Measurements from ENCODE around the gene IGFBP6. TPM values are rescaled to one million over a fixed set of nuclear protein-coding genes. Genes with fewer than 3 reads are reported as not detected.

IGFBP6 gene
- total RNA-seq, 2 experiments from 2014 or later = 1.8 to 1.9 TPM

DNA sequence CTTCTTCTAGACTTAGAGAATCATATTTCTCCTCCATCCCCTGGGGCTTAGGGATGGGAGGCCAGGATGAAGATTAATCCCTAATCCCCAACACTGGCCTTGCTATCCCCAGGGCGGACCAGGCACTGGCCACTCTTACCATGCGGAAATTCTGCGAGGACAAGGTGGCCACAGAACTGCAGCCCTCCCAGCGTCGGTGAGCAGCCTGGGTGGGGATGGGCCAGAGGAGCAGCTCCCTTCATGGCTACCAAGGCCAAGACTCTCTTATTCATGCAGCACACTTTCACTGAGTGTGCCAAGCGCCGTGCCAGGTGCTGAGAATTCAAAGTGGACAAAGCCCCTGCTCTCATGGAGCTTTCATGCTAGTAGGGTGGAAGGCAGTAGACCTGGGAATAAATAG lies 40.6 kb upstream of the IGFBP6 start:
- ChIA-PET CTCF (interaction anchor here (2.8 to 7.5 kb wide), 2 partner anchors 9 to 10 kb away, joined by 10 to 56 read pairs; no protein-coding TSS in a partner anchor), POLR2A (no interaction called here)

DNA sequence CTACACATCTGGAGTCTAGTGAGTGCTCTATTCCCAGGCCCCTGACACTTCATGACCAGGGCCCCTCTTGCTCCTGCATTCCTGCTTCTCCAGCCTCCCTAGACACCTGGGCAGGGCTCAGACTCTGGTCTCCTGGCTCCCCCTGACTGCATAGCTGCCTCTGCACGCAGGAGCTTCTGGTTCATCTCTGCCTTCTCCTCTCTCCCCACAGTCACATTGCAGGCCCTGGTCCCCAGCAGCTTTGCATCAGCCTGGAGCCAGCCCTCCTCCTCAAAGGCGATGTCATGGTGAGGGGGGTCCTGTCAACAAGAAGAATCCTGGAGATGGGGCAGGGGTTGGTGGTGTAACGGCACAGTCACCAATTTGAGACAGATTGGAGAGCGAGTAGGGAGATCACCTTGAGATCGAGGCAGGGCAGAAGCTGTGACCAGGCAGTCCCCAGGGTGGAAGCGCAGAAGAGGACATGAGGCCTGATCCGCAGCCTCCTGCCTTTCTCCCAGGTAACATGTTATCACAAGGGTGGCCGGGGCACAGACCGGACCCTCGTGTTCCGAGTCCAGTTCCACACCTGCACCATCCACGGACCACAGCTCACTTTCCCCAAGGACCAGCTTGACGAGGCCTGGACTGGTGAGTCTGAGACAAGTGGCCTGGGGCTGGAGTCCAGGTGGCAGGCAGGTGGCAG lies 39.5 kb upstream of the IGFBP6 start:
- ChIA-PET CTCF (interaction anchor here (0.6 to 2.8 kb wide), 4 partner anchors 9 to 379 kb away, joined by 3 to 10 read pairs (median 4); no protein-coding TSS in a partner anchor), POLR2A (interaction anchor here (0.5 kb wide), 1 partner anchor 14 kb away, joined by 4 read pairs; no protein-coding TSS in a partner anchor)

DNA sequence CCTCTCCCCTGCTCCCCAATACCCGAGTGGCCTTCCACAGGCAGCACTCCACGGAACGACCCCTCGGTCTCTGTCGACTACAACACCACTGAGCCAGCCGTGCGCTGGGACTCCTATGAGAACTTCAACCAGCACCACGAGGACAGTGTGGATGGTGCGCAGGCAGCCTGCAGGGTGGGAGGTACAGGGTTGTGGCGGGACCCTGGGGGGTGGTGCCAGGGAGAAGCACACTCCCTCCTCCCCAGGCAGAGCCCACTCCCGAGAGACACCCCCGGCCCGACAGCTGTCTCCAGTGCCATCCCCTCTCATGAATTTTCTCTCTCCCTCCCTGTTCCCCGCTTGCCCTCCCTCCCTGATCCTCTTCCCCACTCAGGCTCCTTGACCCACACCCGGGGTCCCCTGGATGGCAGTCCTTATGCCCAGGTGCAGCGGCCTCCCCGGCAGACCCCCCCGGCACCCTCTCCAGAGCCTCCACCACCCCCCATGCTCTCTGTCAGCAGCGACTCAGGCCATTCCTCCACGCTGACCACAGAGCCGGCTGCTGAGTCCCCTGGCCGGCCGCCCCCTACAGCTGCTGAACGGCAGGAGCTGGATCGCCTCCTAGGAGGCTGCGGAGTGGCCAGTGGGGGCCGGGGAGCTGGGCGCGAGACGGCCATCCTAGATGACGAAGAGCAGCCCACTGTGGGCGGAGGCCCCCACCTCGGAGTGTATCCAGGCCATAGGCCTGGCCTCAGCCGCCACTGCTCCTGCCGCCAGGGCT lies 38.6 kb upstream of the IGFBP6 start:
- ChIA-PET POLR2A (interaction anchor here (0.5 kb wide), 1 partner anchor 25 kb away, joined by 4 read pairs; no protein-coding TSS in a partner anchor), CTCF (interaction anchor here (0.6 to 1.4 kb wide), 2 partner anchors 40 to 378 kb away, joined by 3 to 4 read pairs; no protein-coding TSS in a partner anchor)

DNA sequence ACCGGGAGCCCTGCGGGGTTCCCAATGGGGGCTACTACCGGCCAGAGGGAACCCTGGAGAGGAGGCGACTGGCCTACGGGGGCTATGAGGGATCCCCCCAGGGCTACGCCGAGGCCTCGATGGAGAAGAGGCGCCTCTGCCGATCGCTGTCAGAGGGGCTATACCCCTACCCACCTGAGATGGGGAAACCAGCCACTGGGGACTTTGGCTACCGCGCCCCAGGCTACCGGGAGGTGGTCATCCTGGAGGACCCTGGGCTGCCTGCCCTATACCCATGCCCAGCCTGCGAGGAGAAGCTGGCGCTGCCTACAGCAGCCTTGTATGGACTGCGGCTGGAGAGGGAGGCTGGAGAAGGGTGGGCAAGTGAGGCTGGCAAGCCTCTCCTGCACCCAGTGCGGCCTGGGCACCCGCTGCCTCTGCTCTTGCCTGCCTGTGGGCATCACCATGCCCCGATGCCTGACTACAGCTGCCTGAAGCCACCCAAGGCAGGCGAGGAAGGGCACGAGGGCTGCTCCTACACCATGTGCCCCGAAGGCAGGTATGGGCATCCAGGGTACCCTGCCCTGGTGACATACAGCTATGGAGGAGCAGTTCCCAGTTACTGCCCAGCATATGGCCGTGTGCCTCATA lies 37.9 kb upstream of the IGFBP6 start:
- ChIA-PET POLR2A (interaction anchor here (0.5 kb wide), 1 partner anchor 24 kb away, joined by 4 read pairs; no protein-coding TSS in a partner anchor), CTCF (interaction anchor here (0.9 to 2.9 kb wide), 3 partner anchors 12 to 40 kb away, joined by 3 to 14 read pairs (median 4); no protein-coding TSS in a partner anchor)

DNA sequence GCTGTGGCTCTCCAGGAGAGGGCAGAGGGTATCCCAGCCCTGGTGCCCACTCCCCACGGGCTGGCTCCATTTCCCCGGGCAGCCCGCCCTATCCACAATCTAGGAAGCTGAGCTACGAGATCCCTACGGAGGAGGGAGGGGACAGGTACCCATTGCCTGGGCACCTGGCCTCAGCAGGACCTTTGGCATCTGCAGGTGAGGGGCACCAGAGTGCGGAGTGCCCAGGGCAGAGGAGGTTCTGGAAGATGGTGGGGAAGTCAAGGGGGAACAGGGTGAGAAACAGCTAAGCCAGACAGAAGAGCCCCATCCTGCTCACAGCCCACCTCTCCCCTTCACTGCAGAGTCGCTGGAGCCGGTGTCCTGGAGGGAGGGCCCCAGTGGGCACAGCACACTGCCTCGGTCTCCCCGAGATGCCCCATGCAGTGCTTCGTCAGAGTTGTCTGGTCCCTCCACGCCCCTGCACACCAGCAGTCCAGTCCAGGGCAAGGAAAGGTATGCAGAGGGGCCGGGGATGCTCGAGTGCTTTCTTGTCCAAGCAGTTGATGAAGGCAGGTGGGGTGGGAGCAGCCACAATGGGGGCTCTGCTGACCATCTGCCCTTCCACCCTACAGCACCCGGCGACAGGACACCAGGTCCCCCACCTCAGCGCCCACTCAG lies 37.3 kb upstream of the IGFBP6 start:
- POLR2A ChIA-PET = no interaction called here
- CTCF ChIA-PET = interaction anchor here (0.9 to 2.9 kb wide), 2 partner anchors 12 to 13 kb away, joined by 4 to 14 read pairs; no protein-coding TSS in a partner anchor

DNA sequence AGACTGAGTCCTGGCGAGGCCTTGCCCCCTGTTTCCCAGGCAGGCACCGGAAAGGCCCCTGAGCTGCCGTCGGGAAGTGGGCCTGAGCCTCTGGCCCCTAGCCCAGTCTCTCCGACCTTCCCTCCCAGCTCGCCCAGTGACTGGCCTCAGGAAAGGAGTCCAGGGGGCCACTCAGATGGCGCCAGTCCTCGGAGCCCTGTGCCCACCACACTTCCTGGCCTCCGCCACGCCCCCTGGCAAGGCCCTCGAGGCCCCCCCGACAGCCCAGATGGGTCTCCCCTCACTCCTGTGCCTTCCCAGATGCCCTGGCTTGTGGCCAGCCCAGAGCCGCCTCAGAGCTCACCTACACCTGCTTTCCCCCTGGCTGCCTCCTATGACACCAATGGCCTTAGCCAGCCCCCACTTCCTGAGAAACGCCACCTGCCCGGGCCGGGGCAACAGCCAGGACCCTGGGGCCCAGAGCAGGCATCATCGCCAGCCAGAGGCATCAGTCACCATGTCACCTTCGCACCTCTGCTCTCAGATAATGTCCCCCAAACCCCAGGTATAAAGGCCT lies 36.7 kb upstream of the IGFBP6 start:
- CTCF ChIA-PET = interaction anchor here (0.9 to 11.7 kb wide), 3 partner anchors 11 to 40 kb away, joined by 4 to 179 read pairs (median 14); partner anchors contain the start of genes IGFBP6 and SOAT2
- POLR2A ChIA-PET = no interaction called here

DNA sequence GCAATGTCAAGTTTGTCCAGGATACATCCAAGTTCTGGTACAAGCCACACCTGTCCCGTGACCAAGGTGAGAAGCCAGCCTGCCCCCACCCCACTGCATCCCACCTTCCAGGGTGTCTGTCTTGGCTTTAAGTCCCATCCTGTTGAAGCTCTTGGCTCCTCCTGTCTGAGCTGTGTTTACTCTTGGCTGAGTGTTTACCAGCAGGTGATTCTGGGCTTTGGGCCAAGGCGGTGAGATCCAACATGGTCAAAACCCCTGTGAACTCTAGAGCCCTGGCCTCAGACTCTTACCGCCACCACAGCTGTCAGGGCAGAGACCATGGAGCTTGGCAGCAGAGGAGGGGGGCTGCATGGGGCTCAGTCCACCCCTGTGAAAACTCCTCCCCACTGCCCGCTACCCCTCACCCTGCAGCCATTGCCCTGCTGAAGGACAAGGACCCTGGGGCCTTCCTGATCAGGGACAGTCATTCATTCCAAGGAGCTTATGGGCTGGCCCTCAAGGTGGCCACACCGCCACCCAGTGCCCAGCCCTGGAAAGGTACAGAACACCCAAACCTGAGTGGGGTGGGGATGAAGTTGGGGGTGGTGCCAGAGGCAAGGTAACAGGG lies 36.0 kb upstream of the IGFBP6 start:
- CTCF ChIA-PET = interaction anchor here (2.9 to 11.7 kb wide), 2 partner anchors 14 to 39 kb away, joined by 14 to 179 read pairs; partner anchors contain the start of genes IGFBP6 and SOAT2
- POLR2A ChIA-PET = interaction anchor here (0.9 kb wide), 1 partner anchor 18 kb away, joined by 3 read pairs; the partner anchor contains the start of gene SPRYD3

DNA sequence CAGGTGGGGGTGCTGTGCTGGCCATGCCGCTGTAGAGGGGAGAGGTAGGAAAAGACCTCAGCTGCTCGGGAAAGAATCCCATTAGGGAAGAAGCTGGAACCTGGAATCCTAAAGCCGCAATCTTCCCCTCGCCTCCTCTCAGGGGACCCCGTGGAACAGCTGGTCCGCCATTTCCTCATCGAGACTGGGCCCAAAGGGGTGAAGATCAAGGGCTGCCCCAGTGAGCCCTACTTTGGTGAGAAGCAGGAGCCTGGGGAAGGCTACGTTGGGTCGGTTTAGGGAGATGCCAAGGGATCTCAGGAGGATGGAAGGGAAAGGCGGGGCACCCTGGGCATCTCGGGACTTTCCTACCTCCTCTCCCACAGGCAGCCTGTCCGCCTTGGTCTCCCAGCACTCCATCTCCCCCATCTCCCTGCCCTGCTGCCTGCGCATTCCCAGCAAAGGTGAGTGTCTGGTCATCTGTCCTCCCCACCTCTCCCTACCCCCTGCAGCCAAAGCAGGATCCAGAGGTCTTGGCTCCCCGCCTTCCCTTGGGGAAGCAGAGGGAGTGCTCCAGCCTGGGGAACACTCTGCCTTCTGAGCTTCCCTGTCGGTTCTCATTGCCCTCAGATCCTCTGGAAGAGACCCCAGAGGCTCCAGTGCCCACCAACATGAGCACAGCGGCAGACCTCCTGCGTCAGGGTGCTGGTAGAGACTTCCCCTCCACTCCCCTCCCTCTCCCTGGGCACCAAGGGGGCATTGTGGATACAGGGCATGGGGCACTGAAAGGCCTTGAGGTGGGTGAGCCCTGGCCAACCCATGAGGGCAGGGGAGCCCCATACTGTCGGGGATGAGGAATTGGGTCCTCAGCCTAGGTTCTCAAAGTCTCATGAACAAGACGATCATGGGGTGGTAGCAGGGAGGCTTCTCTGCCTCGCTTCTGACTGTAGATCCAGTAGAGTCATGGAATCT lies 35.2 kb upstream of the IGFBP6 start:
- ChIA-PET CTCF (interaction anchor here (2.9 to 11.7 kb wide), 2 partner anchors 15 to 38 kb away, joined by 14 to 179 read pairs; partner anchors contain the start of genes IGFBP6 and SOAT2), POLR2A (interaction anchor here (0.9 kb wide), 1 partner anchor 17 kb away, joined by 3 read pairs; the partner anchor contains the start of gene SPRYD3)

DNA sequence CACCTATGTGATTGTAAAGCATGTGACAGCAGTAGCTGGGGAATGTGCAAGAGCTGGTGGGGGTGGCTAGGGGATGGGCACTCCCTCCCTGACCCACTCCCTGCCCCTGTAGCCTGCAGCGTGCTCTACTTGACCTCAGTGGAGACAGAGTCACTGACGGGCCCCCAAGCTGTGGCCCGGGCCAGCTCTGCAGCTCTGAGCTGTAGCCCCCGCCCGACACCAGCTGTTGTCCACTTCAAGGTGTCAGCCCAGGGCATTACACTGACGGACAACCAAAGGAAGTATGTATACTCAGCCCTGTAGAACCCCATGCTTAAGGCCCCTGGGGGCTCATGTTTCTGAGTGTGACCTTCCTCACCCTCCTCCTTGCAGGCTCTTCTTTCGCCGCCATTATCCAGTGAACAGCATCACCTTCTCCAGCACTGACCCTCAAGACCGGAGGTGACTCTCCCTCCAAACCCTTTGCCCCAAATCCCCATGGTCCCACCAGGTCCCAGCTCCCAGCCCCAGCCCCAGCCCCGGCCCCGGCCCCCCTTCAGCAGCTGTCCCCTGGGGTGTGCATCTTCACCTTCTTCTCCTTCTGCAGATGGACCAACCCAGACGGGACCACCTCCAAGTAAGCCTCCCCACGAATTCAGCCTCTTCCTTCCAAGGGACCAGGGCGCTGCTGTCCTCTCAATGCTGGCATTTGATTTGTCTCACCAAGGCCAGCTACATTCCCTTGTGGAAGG lies 34.3 kb upstream of the IGFBP6 start:
- CTCF ChIA-PET = interaction anchor here (6.0 to 11.7 kb wide), 2 partner anchors 10 to 37 kb away, joined by 56 to 179 read pairs; partner anchors contain the start of genes IGFBP6, SOAT2 and TNS2
- POLR2A ChIA-PET = no interaction called here

DNA sequence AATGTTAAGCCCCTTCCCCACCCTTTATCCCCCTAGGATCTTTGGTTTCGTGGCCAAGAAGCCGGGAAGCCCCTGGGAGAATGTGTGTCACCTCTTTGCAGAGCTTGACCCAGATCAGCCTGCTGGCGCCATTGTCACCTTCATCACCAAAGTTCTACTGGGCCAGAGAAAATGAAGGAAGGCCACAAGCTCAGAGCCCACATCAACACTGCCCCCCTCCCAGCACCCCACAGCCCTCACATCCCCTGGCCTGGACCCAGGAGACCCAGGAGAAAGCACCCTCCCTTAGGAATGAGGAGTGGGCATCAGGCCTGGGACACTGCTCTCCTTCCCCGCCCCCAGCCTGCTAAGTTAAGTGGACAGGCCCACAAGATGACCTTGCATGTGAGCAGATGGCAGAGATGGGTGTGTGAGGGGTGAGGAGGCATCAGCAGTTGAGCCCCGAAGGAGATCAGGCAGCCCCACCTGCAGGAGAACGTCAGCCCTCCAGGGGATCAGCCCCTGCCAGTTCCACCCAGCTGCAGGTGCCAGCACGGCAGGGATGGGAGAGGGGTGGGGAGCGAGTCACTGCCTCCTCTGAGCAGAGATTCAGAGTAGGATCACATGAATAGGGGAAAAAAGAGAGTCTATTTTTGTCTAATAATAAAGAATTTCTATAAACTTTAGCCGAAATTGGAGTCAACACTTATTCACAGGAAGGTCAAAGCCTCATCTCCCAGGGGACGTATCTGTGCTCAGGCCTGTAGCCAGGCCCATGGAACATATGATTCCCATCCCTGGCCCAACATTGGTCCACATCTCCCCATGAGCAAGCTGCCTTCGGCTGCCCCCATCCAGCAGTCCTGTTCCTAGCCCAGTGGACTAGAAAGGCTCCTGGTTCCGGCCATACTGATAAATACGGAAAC lies 33.5 kb upstream of the IGFBP6 start:
- ChIA-PET CTCF (interaction anchor here (0.9 to 11.7 kb wide), 6 partner anchors 11 to 260 kb away, joined by 3 to 179 read pairs (median 36); partner anchors contain the start of genes IGFBP6, SOAT2, SPRYD3 and TNS2), POLR2A (no interaction called here)

DNA sequence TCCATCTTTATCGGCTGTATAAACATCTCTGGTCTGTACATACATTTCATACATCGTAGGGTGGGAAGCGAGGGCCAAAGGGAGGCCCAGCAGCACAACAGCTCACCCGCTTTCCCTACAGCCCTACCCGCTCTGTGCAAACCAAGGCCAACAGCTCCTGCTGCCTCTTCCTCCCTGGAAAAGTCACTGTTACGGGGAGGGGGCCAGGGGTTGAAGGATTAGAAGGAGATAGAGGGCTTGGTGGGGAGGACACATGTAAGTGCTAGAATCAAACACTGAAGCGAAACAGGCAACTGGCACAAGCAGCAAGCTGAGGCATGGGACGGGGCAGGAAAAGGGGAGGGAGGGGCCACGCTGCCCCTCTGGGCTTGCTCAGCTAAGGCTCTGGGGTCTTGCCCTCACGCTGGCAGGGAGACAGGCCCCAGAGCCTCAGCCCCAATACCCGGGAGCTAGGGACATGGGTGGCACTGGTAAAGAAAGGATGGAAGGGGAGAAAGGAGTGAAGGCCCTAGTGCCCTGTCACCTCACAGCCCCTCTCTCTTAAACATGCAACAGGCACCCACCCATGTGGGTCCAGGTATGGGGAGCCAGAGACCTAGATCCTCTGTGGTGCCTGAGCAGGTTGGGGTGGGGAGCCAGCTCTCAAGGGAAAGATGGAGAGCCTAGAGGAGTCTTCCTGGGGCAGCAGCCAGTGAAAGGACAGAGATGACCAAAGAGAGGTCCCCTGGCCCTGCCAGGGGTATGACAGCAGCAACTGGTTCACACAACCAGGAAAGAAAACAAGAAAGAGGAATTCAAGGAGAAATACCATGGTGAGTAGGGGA lies 32.6 kb upstream of the IGFBP6 start:
- CTCF ChIA-PET = interaction anchor here (0.8 to 11.7 kb wide), 12 partner anchors 11 to 260 kb away, joined by 3 to 179 read pairs (median 8); partner anchors contain the start of genes IGFBP6, SOAT2, SPRYD3 and TNS2
- POLR2A ChIA-PET = interaction anchor here (0.7 kb wide), 1 partner anchor 34 kb away, joined by 3 read pairs; no protein-coding TSS in a partner anchor

DNA sequence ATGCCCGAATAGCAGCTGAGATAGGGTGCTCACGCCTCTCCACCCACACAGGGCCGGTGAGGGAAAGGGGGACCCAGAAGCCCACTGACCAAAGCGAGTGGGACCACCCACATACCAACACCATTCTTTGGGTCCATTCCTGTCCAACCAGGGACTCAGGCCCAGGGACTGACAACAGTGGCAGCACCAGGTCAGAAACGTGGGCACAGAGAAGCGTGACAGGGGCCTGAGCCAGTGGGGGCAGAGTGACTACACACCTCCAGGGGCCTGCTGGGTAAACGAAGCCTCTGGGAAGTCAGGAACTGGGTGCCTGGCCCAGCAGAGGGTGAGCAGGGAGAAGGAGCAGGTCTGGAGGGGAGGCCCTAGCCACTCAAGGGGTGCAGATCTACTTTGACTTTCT lies 32.0 kb upstream of the IGFBP6 start:
- ChIA-PET CTCF (interaction anchor here (0.7 to 11.7 kb wide), 18 partner anchors 9 to 356 kb away, joined by 3 to 179 read pairs (median 6); partner anchors contain the start of genes IGFBP6, MYG1, SOAT2 and SPRYD3), POLR2A (interaction anchor here (0.7 kb wide), 1 partner anchor 34 kb away, joined by 3 read pairs; no protein-coding TSS in a partner anchor)

DNA sequence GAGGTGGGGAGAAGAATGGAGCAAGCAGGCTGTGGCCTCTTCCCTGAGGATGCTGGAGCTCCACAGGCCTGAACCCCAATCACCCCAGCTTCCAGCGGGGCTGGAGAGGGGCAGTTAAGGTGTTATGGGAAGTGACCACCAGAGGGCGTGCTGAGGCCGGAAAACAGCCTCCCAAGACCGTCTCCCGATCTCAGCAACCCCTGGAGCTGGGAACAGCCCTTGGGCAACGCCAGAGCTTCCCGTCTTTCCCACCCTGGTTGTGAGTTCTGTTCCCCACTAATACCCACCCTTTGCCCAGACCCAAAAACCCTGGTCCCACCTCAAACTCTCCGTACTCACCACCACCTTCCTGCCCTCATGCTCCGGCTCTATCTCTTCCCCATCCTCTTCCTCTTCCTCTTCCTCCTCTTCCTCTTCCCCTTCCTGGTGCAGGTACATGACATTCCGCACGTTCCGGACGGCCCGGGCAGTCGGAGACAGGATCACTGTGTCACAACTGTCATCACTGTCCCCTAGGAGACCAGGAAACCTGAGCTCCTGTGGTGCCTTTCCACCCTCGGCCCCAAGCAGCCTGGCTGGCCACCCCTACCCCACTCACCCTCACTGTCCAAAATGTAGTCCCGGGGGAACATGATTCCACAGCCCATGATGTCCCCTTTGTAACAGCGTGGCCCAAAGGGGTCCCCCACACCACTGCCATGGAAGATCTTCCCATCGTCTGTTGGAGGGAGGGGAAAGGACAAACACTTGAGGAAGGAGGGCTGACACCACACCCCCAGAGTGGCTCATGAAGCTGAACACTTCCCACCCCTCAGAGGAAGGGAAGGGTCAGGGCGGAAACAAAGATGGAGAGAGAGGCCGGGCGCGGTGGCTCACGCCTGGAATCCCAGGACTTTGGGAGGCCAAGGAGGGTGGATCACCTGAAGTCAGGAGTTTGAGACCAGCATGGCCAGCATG lies 31.2 kb upstream of the IGFBP6 start:
- POLR2A ChIA-PET = interaction anchor here (0.7 to 1.3 kb wide), 3 partner anchors 13 to 37 kb away, joined by 3 to 6 read pairs (median 3); partner anchors contain the start of genes SOAT2 and SPRYD3
- CTCF ChIA-PET = interaction anchor here (0.6 to 11.7 kb wide), 25 partner anchors 8 to 355 kb away, joined by 3 to 179 read pairs (median 4); partner anchors contain the start of genes IGFBP6, MYG1, SOAT2 and SPRYD3

Data from activated CD8-positive, alpha-beta memory T cell treated with anti-CD3 and anti-CD28 coated beads for 36 hours (primary cell).